Measurements from ENCODE around the gene ZNF487.

ZNF487 gene

GRCh38 chr10:43524434-43525247 is 87.7 kb downstream of the ZNF487 start:
- DNase-seq (ENCODE audit: low read depth): no peak
